ENCODE data around the gene KCNK15.

KCNK15 gene

GRCh38 chr20:44720997-44721784, 24.5 kb upstream of the KCNK15 start:
- Histone ChIP-seq H3K4me1 (ENCODE audit: insufficient read depth, low read length) (no peaks in the 10 kb centered on the region), H3K36me3 (ENCODE audit: insufficient read depth, low read length) (no peaks in the 10 kb centered on the region), H2AFZ (ENCODE audit: low read depth, low read length) (no peak overlapping the region), H3K9me3 (ENCODE audit: low read length) (no peaks in the 10 kb centered on the region), H3K4me3 (ENCODE audit: low read length) (no peak overlapping the region), H3K27me3 (ENCODE audit: insufficient read depth, low read length) (peaks cover 2% of the 10 kb centered on the region)

GRCh38 chr20:44721785-44722054, 23.9 kb upstream of the KCNK15 start:
- no peaks in the 10 kb centered on the region for H3K4me1 ChIP-seq (ENCODE audit: insufficient read depth, low read length)
- H3K27me3 ChIP-seq (ENCODE audit: insufficient read depth, low read length), result peaks cover 2% of the 10 kb centered on the region
- H3K9me3 ChIP-seq (ENCODE audit: low read length), result no peaks in the 10 kb centered on the region
- H3K36me3 ChIP-seq (ENCODE audit: insufficient read depth, low read length), result no peaks in the 10 kb centered on the region
- H3K4me3 ChIP-seq (ENCODE audit: low read length), result no peak overlapping the region
- H2AFZ ChIP-seq (ENCODE audit: low read depth, low read length), result no peak overlapping the region

DNA sequence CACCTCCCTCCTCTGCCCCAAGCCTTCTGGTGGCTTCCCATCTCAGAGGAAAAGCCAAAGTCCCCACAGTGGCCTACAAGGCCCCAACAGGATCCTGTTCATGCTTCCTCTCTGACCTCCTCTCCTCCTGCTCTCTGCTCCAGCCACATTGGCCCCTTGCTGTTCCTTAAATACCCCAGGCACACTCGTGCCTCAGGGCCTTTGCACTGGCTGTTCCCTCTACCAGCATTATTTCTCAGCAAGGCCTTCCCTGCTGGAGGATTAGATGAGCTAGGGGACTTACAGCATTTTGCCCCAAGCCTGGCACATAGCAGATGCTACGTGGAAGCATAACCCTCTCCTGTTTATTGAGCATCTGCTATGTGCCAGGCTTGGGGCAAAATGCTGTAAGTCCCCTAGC, 22.7 kb upstream of the KCNK15 start:
- Histone ChIP-seq H3K4me3 (ENCODE audit: low read length) (no peak overlapping the region), H3K27me3 (ENCODE audit: insufficient read depth, low read length) (peaks cover 2% of the 10 kb centered on the region), H3K4me1 (ENCODE audit: insufficient read depth, low read length) (no peaks in the 10 kb centered on the region), H2AFZ (ENCODE audit: low read depth, low read length) (no peak overlapping the region), H3K9me3 (ENCODE audit: low read length) (no peaks in the 10 kb centered on the region), H3K36me3 (ENCODE audit: insufficient read depth, low read length) (no peaks in the 10 kb centered on the region)

GRCh38 chr20:44723391-44723790, 22.3 kb upstream of the KCNK15 start:
- Histone ChIP-seq H3K36me3 (ENCODE audit: insufficient read depth, low read length) (no peaks in the 10 kb centered on the region), H3K9me3 (ENCODE audit: low read length) (no peaks in the 10 kb centered on the region), H2AFZ (ENCODE audit: low read depth, low read length) (no peak overlapping the region), H3K4me3 (ENCODE audit: low read length) (no peak overlapping the region), H3K27me3 (ENCODE audit: insufficient read depth, low read length) (peaks cover under 1% of the 10 kb centered on the region), H3K4me1 (ENCODE audit: insufficient read depth, low read length) (no peaks in the 10 kb centered on the region)

DNA sequence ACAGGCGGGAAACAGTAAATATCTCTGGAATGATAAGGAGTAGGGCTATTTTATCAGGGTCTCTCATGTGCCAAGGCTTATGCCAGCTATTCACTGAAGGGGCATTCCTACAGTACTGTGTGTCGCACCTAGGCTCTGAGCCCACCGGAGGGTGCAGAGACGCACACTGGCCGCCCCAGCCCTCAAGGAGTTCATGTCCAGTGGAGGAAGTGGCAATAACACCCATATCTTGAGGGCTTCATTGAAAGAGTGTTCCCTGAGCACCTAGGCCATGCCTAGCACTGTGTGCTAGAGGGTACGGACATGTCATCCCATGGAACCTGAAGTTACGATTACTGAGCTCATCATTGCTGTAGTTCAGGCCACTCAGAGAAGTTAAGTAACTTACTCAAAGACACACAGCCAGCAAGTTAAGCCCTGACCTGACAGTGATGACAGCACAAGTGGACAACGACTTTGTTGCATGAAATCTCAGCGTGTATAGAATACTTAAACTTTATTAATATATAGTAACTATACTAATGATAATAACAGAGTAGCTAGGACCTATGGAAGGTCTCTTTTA, 21.8 kb upstream of the KCNK15 start:
- Histone ChIP-seq H3K36me3 (ENCODE audit: insufficient read depth, low read length) (no peaks in the 10 kb centered on the region), H3K27me3 (ENCODE audit: insufficient read depth, low read length) (no peaks in the 10 kb centered on the region), H3K9me3 (ENCODE audit: low read length) (no peaks in the 10 kb centered on the region), H2AFZ (ENCODE audit: low read depth, low read length) (no peak overlapping the region), H3K4me1 (ENCODE audit: insufficient read depth, low read length) (no peaks in the 10 kb centered on the region), H3K4me3 (ENCODE audit: low read length) (no peak overlapping the region)

DNA sequence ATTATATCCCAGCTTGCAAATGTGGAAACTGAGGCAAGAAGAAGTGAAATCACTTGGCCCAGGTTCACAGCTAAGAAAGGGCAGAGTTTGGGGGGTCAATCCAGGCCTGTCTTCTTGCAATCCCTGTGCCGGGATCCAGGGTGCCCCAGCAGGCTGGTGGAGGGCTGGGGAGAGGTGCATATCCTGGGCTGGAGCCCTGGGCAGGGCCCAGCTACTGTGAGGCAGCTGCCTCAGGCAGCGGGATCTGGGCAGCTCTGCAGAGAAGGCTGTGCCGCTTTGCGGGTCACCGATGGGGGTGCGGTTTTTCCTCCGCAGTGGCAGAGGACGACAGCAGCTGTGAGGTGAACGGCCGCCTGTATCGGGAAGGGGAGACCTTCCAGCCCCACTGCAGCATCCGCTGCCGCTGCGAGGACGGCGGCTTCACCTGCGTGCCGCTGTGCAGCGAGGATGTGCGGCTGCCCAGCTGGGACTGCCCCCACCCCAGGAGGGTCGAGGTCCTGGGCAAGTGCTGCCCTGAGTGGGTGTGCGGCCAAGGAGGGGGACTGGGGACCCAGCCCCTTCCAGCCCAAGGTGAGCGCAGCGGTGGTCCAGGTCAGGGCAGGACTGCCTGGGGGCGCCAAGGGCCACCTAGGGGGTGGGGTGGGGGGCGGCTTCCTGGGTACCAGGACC, 21.1 kb upstream of the KCNK15 start:
- no peaks in the 10 kb centered on the region for H3K36me3 ChIP-seq (ENCODE audit: insufficient read depth, low read length)
- H3K4me3 ChIP-seq (ENCODE audit: low read length), result no peak overlapping the region
- no peaks in the 10 kb centered on the region for H3K9me3 ChIP-seq (ENCODE audit: low read length)
- H3K27me3 ChIP-seq (ENCODE audit: insufficient read depth, low read length), result no peaks in the 10 kb centered on the region
- no peaks in the 10 kb centered on the region for H3K4me1 ChIP-seq (ENCODE audit: insufficient read depth, low read length)
- H2AFZ ChIP-seq (ENCODE audit: low read depth, low read length), result no peak overlapping the region

- Histone ChIP-seq H3K9me3 (ENCODE audit: low read length) (no peaks in the 10 kb centered on the region), H3K36me3 (ENCODE audit: insufficient read depth, low read length) (no peaks in the 10 kb centered on the region), H3K27me3 (ENCODE audit: insufficient read depth, low read length) (no peaks in the 10 kb centered on the region), H3K4me1 (ENCODE audit: insufficient read depth, low read length) (no peaks in the 10 kb centered on the region), H3K4me3 (ENCODE audit: low read length) (no peak overlapping the region), H2AFZ (ENCODE audit: low read depth, low read length) (no peak overlapping the region)
Measured at GRCh38 chr20:44725837-44726236, 19.8 kb upstream of the KCNK15 start.

DNA sequence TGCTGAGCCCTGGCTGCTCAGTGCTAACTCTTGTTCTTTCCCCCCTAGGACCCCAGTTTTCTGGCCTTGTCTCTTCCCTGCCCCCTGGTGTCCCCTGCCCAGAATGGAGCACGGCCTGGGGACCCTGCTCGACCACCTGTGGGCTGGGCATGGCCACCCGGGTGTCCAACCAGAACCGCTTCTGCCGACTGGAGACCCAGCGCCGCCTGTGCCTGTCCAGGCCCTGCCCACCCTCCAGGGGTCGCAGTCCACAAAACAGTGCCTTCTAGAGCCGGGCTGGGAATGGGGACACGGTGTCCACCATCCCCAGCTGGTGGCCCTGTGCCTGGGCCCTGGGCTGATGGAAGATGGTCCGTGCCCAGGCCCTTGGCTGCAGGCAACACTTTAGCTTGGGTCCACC, 18.6 kb upstream of the KCNK15 start:
- H3K36me3 ChIP-seq (ENCODE audit: insufficient read depth, low read length), result no peaks in the 10 kb centered on the region
- H3K27me3 ChIP-seq (ENCODE audit: insufficient read depth, low read length), result no peaks in the 10 kb centered on the region
- H3K4me3 ChIP-seq (ENCODE audit: low read length), result no peak overlapping the region

DNA sequence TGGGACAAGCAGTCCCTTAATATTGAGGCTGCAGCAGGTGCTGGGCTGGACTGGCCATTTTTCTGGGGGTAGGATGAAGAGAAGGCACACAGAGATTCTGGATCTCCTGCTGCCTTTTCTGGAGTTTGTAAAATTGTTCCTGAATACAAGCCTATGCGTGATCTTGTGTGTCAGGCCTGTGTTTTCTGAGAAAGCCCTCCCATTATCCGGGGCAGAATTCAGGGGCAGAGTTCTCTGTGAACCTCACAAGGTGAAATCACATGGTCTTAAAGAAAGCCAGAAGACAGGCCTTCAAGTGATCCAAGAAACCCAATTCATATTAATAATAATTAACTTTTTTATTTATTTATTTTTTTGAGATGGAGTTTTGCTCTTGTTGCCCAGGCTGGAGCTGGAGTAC, 18.0 kb upstream of the KCNK15 start:
- H3K4me1 ChIP-seq (ENCODE audit: insufficient read depth, low read length), result no peaks in the 10 kb centered on the region
- H3K4me3 ChIP-seq (ENCODE audit: low read length), result no peak overlapping the region
- H3K27me3 ChIP-seq (ENCODE audit: insufficient read depth, low read length), result no peaks in the 10 kb centered on the region
- no peaks in the 10 kb centered on the region for H3K36me3 ChIP-seq (ENCODE audit: insufficient read depth, low read length)
- no peak overlapping the region for H2AFZ ChIP-seq (ENCODE audit: low read depth, low read length)
- no peaks in the 10 kb centered on the region for H3K9me3 ChIP-seq (ENCODE audit: low read length)

More for the DNA sequence above, 18.6 kb upstream of the KCNK15 start:
- H2AFZ ChIP-seq (ENCODE audit: low read depth, low read length), result no peak overlapping the region
- H3K4me1 ChIP-seq (ENCODE audit: insufficient read depth, low read length), result no peaks in the 10 kb centered on the region
- no peaks in the 10 kb centered on the region for H3K9me3 ChIP-seq (ENCODE audit: low read length)

GRCh38 chr20:44728801-44729443, 16.7 kb upstream of the KCNK15 start:
- Histone ChIP-seq H2AFZ (ENCODE audit: low read depth, low read length) (no peak overlapping the region), H3K27me3 (ENCODE audit: insufficient read depth, low read length) (no peaks in the 10 kb centered on the region), H3K4me1 (ENCODE audit: insufficient read depth, low read length) (no peaks in the 10 kb centered on the region), H3K4me3 (ENCODE audit: low read length) (no peak overlapping the region), H3K9me3 (ENCODE audit: low read length) (no peaks in the 10 kb centered on the region), H3K36me3 (ENCODE audit: insufficient read depth, low read length) (no peaks in the 10 kb centered on the region)

DNA sequence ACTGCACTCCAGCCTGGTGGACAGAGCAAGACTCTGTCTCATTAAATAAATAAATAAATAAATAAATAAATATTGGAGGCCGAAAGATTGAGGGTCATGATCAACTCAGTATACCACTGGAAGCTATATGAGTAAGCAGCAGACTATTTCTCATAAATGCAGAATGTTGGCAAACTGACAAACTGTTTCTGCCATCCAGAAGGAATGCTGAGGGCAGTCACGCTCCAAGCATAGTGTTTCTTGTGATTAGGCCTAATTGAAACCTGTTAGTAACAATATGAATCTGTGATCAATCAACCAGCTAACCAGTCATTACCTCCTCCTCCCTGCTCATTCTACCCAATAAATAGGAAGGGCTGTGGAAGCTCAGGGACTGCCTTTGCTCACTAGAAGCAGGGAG, 15.2 kb upstream of the KCNK15 start:
- H3K4me3 ChIP-seq (ENCODE audit: low read length), result no peak overlapping the region
- H3K9me3 ChIP-seq (ENCODE audit: low read length), result no peaks in the 10 kb centered on the region
- H3K27me3 ChIP-seq (ENCODE audit: insufficient read depth, low read length), result no peaks in the 10 kb centered on the region
- no peaks in the 10 kb centered on the region for H3K4me1 ChIP-seq (ENCODE audit: insufficient read depth, low read length)
- H2AFZ ChIP-seq (ENCODE audit: low read depth, low read length), result no peak overlapping the region
- H3K36me3 ChIP-seq (ENCODE audit: insufficient read depth, low read length), result no peaks in the 10 kb centered on the region

GRCh38 chr20:44731657-44732056, 14.0 kb upstream of the KCNK15 start:
- Histone ChIP-seq H3K27me3 (ENCODE audit: insufficient read depth, low read length) (no peaks in the 10 kb centered on the region), H3K4me1 (ENCODE audit: insufficient read depth, low read length) (no peaks in the 10 kb centered on the region), H3K4me3 (ENCODE audit: low read length) (no peak overlapping the region), H3K9me3 (ENCODE audit: low read length) (no peaks in the 10 kb centered on the region), H2AFZ (ENCODE audit: low read depth, low read length) (no peak overlapping the region), H3K36me3 (ENCODE audit: insufficient read depth, low read length) (no peaks in the 10 kb centered on the region)

GRCh38 chr20:44732327-44732726, 13.3 kb upstream of the KCNK15 start:
- Histone ChIP-seq H3K9me3 (ENCODE audit: low read length) (no peaks in the 10 kb centered on the region), H3K36me3 (ENCODE audit: insufficient read depth, low read length) (no peaks in the 10 kb centered on the region), H2AFZ (ENCODE audit: low read depth, low read length) (no peak overlapping the region), H3K27me3 (ENCODE audit: insufficient read depth, low read length) (no peaks in the 10 kb centered on the region), H3K4me1 (ENCODE audit: insufficient read depth, low read length) (no peaks in the 10 kb centered on the region), H3K4me3 (ENCODE audit: low read length) (no peak overlapping the region)
